ENCODE results near the gene ERVK3-1. TPM values are rescaled to one million over a fixed set of nuclear protein-coding genes. Genes with fewer than 3 reads are reported as not detected.
"Not testable (repeated sequence)": the region's sequence is repeated elsewhere in the genome, so short reads cannot be mapped to it uniquely, and the experiment has no call there.

Gene ERVK3-1
- total RNA-seq, 2 experiments from 2014 or later: 40.6 to 43.0 TPM

DNA sequence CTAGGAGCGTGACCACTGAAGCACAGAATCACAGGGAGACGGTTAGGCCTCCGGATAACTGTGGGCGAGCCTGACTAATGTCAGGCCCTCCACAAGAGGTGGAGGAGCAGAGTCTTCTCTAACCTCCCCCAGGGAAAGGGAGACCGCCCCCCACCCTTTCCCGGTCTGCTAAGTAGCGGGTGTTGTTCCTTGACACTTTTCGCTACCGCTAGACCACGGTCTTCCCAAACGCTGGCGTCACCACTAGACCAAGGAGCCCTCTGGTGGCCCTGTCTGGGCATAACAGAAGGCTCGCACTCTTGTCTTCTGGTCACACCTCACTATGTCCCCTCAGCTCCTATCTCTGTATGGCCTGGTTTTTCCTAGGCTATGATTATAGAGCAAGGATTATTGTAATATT is 5.5 kb downstream of the ERVK3-1 start:
- intact Hi-C loops (cut with micrococcal nuclease): loop anchor here (5.0 kb wide), 1 partner anchor 83 kb away; the partner anchor contains the start of gene ZNF544
- H3K4me3 Mint-ChIP-seq, H3K27me3 Mint-ChIP-seq, ATAC-seq, POLR2A ChIA-PET, H3K27ac Mint-ChIP-seq, H3K9me3 Mint-ChIP-seq: not testable (repeated sequence)
- peak; percentile 30 for DNase-seq
- H3K4me1 Mint-ChIP-seq (ENCODE audit: low read depth): peaks cover 33% of the 10 kb centered on the region
- CTCF ChIA-PET: interaction anchor here (1.0 to 1.9 kb wide), 2 partner anchors 16 to 209 kb away, joined by 3 to 5 read pairs; partner anchors contain the start of genes ZBTB45 and ZSCAN22
- TF ChIP-seq, protein P1, sequence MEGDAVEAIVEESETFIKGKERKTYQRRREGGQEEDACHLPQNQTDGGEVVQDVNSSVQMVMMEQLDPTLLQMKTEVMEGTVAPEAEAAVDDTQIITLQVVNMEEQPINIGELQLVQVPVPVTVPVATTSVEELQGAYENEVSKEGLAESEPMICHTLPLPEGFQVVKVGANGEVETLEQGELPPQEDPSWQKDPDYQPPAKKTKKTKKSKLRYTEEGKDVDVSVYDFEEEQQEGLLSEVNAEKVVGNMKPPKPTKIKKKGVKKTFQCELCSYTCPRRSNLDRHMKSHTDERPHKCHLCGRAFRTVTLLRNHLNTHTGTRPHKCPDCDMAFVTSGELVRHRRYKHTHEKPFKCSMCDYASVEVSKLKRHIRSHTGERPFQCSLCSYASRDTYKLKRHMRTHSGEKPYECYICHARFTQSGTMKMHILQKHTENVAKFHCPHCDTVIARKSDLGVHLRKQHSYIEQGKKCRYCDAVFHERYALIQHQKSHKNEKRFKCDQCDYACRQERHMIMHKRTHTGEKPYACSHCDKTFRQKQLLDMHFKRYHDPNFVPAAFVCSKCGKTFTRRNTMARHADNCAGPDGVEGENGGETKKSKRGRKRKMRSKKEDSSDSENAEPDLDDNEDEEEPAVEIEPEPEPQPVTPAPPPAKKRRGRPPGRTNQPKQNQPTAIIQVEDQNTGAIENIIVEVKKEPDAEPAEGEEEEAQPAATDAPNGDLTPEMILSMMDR (IDR thresholded peaks at IDR 0.05): peak; percentile 54
- peaks cover 86% of the 10 kb centered on the region for H3K36me3 Mint-ChIP-seq (ENCODE audit: low read depth)

DNA sequence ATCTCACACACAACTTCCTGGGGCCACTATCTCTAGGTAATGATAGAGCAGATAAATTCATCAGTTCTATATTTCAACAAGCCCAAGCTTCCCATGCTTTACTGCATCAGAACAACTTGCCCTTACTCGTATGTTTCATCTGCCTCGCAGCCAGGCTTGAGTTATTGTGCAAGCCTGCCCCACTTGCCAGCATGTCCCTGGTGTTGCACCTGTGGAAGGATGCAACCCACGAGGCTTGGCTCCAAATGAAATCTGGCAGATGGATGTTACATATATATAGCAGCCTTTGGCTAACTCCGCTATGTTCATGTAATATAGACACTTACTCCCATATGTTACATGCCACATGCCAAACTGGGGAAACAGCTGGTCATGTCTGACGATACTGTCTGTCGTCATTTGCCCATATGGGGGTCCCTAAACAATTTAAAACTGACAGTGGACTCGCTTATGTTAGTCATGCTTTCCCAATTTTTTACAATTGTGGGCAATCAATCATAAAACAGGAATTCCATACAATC is 6.2 kb downstream of the ERVK3-1 start:
- Mint-ChIP-seq H3K36me3 (ENCODE audit: low read depth) (peaks cover 85% of the 10 kb centered on the region), H3K9me3 (no peaks in the 10 kb centered on the region), H3K27ac (no peak overlapping the region), H3K4me3 (no peak overlapping the region), H3K27me3 (no peaks in the 10 kb centered on the region), H3K4me1 (ENCODE audit: low read depth) (peaks cover 28% of the 10 kb centered on the region)
- DNase-seq (no peak), ATAC-seq (no peak)
- POLR2A ChIA-PET: interaction anchor here (1.2 kb wide), 1 partner anchor 15 kb away, joined by 3 read pairs; no protein-coding TSS in a partner anchor
- intact Hi-C loops (cut with micrococcal nuclease): loop anchor here (5.0 kb wide), 1 partner anchor 84 kb away; the partner anchor contains the start of gene ZNF544
- CTCF ChIA-PET: interaction anchor here (1.0 kb wide), 1 partner anchor 15 kb away, joined by 3 read pairs; the partner anchor contains the start of gene ZSCAN22
- TF ChIP-seq, protein P1 (IDR thresholded peaks at IDR 0.05): no peak

DNA sequence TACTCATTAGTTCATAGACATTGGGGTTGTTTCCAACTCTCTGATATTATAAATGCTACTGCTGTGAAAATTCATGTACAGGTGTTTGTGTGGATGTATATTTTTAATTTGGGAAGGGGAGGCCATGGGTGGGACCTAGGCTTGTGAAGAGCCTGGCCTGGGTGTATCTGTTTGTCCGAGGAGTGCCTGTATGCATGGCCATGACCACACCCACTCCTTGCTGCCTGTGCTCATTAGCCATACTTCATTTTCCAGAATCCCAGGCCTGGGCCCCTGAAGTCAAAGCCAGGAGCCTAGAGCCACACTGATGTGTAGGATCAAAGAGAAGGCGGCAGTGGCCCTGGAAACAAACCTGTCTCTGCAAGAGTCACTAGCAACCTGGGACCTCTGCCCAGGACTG is 10.4 kb downstream of the ERVK3-1 start:
- no peak for ATAC-seq
- no peaks in the 10 kb centered on the region for H3K9me3 Mint-ChIP-seq
- H3K4me3 Mint-ChIP-seq: no peak overlapping the region
- intact Hi-C loops (cut with micrococcal nuclease): no loop called here
- CTCF ChIA-PET: no interaction called here
- H3K4me1 Mint-ChIP-seq (ENCODE audit: low read depth): no peaks in the 10 kb centered on the region
- TF ChIP-seq, protein P1 (IDR thresholded peaks at IDR 0.05): no peak
- H3K27ac Mint-ChIP-seq: no peak overlapping the region
- POLR2A ChIA-PET: no interaction called here
- H3K27me3 Mint-ChIP-seq: no peaks in the 10 kb centered on the region
- H3K36me3 Mint-ChIP-seq (ENCODE audit: low read depth): peaks cover 50% of the 10 kb centered on the region
- no peak for DNase-seq

DNA sequence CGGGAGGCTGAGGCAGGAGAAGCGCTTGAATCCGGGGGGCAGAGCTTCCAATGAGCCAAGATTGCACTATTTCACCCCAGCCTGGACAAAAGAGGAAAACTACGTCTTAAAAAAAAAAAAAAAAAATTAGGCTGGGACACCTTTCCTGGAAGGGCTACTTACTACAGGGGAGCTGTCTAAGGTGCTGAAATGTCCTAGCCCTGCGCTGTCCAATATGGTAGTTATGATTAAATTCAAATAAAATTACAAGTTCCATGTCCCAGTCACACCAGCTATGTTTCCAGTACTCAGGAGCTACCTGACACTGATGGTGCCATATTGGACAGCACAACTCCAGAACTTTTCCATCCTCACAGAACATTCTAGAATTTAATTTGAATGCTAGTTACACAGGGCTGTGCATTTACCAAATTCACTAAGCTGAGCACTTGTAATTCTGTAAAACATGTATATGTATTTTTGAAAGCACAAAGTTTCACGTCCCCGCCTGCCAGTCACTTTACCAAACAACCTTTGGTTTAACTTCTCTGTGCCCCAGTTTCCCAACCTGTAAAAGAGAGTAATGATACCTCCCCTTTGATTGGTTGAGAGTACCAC is 12.4 kb downstream of the ERVK3-1 start:
- no peaks in the 10 kb centered on the region for H3K9me3 Mint-ChIP-seq
- CTCF ChIA-PET: interaction anchor here (1.3 kb wide), 1 partner anchor 8 kb away, joined by 4 read pairs; no protein-coding TSS in a partner anchor
- no peaks in the 10 kb centered on the region for H3K27me3 Mint-ChIP-seq
- intact Hi-C loops (cut with micrococcal nuclease): no loop called here
- POLR2A ChIA-PET: interaction anchor here (1.7 to 2.0 kb wide), 2 partner anchors 9 to 12 kb away, joined by 5 to 6 read pairs; partner anchors contain the start of gene ERVK3-1
- DNase-seq (peak; percentile 46), ATAC-seq (no peak)
- H3K4me1 Mint-ChIP-seq (ENCODE audit: low read depth): no peaks in the 10 kb centered on the region
- H3K36me3 Mint-ChIP-seq (ENCODE audit: low read depth): peaks cover 34% of the 10 kb centered on the region
- H3K27ac Mint-ChIP-seq: no peak overlapping the region
- TF ChIP-seq, protein P1 (IDR thresholded peaks at IDR 0.05): no peak
- H3K4me3 Mint-ChIP-seq: no peak overlapping the region

DNA sequence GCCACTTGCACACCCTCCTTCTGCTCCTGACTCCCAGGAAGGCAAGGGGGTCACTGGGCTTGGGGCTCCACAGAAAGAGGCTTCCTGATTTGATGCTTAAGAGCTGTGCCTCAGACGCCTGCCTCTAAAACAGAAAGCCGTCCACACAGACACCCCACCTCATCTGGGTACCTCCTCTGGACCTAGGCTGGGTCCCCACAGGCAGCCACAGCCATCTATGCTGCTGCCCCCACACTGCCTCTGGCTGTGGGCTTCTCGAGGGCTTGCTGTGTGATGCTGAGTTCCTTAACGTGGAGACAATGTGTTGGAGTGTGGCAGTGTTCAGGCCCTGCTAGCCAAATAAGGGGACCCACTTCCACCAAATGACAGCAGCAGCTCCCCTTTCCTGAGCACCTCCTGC is 13.1 kb downstream of the ERVK3-1 start:
- Mint-ChIP-seq H3K4me1 (ENCODE audit: low read depth) (no peaks in the 10 kb centered on the region), H3K27me3 (no peaks in the 10 kb centered on the region), H3K36me3 (ENCODE audit: low read depth) (peaks cover 30% of the 10 kb centered on the region), H3K4me3 (no peak overlapping the region), H3K27ac (no peak overlapping the region), H3K9me3 (no peaks in the 10 kb centered on the region)
- ChIA-PET POLR2A (interaction anchor here (0.6 to 0.8 kb wide), 2 partner anchors 9 to 118 kb away, joined by 3 read pairs; no protein-coding TSS in a partner anchor), CTCF (interaction anchor here (1.3 kb wide), 1 partner anchor 9 kb away, joined by 4 read pairs; no protein-coding TSS in a partner anchor)
- TF ChIP-seq, protein P1 (IDR thresholded peaks at IDR 0.05): no peak
- intact Hi-C loops (cut with micrococcal nuclease): no loop called here
- no peak for DNase-seq
- ATAC-seq: no peak

Measured in activated CD8-positive, alpha-beta T cell treated with anti-CD3 and anti-CD28 coated beads for 36 hours (primary cell).